ELR (cell line): ENCODE results near the gene POLK.
"Not testable (repeated sequence)": the region's sequence is repeated elsewhere in the genome, so short reads cannot be mapped to it uniquely, and the experiment has no call there.

Experiments used
- DNase-seq: peaks from one replicate; pipeline ENCODE4 v3.0.0-alpha.2; 2015; ENCODE audit warnings: low read depth

Gene POLK

DNA sequence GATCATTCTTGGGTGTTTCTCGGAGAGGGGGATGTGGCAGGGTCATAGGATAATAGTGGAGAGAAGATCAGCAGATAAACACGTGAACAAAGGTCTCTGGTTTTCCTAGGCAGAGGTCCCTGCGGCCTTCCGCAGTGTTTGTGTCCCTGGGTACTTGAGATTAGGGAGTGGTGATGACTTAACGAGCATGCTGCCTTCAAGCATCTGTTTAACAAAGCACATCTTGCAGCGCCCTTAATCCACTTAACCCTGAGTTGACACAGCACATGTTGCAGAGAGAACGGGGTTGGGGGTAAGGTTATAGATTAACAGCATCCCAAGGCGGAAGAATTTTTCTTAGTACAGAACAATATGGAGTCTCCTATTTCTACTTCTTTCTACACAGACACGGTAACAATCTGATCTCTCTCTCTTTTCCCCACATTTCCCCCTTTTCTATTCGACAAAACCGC is 99.2 kb downstream of the POLK start:
- DNase-seq: not testable (repeated sequence)

DNA sequence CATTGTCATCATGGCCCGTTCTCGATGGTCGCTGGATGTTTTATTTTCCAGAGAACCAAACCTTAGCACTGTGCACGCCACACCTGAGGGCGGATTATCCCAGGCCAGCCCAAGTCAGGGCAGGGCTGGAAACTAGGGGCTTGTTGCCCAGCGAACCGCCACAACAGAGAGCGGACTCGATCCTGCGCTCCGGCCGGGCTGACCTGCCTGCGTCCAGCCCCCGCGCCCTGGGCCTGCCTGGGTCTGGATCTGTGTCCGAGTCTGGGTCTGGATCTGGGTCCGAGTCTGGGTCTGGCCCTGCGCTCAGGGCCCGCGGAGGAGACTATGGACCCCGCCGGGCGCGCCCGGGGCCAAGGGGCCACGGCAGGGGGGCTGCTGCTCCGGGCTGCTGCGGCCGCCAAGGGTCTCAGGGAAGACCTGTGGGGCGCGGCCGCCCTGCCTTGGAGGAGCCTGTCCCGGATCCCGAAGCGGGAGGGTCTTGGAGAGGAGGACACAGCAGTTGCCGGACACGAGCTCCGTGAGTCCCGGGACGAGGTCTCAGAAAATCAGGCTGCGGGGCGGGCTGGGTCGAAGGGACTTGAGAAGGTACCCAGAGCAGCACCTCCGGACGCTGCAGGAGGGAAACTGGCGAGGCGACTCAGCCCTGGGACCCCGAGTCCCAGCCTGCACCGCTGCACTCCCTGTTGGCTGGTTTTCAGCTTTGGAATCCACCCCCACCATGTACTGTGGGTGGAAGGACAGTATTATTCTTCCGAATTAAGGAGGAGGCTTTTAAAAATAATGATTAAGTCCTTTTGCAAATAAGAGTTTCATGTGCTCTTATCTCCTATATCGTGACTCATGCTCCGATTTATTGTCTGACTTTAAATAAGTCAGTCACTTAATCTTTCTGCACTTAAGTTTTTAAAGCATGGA is 99.9 kb downstream of the POLK start, which contains the start of gene ANKDD1B:
ANKDD1B (plus strand) TSS at position 143 of the 915 bp plus-strand sequence; CDS start at position 325, 182 bp downstream.
- DNase-seq: peak; percentile 61

GRCh38 chr5:75612226-75612569 is 100.5 kb downstream of the POLK start:
- DNase-seq: no peak

- DNase-seq: no peak
Measured at GRCh38 chr5:75612901-75613300, 101.2 kb downstream of the POLK start.

DNA sequence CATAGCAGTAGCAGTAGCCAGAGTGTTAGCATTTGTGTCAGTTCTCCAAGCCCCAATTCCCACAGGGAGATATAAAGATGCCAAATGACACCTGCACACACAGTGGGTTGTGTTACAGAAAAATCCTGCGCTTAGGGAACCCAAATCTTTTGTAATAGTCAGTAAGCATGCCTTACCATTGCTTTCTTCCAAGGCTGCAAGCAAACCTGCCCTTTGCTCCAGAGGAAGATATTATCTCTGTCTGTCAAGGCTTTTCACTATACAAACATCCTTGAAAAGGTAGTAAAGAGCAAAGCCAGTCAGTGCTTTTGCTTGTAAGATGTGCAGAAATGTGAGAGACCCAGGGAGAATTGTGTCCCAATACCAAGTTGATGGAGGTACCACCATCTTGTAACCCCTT is 102.5 kb downstream of the POLK start:
- no peak for DNase-seq

- DNase-seq: no peak
Measured at GRCh38 chr5:75616371-75616881, 104.7 kb downstream of the POLK start.

GRCh38 chr5:75616971-75617621 is 105.4 kb downstream of the POLK start:
- no peak for DNase-seq

DNA sequence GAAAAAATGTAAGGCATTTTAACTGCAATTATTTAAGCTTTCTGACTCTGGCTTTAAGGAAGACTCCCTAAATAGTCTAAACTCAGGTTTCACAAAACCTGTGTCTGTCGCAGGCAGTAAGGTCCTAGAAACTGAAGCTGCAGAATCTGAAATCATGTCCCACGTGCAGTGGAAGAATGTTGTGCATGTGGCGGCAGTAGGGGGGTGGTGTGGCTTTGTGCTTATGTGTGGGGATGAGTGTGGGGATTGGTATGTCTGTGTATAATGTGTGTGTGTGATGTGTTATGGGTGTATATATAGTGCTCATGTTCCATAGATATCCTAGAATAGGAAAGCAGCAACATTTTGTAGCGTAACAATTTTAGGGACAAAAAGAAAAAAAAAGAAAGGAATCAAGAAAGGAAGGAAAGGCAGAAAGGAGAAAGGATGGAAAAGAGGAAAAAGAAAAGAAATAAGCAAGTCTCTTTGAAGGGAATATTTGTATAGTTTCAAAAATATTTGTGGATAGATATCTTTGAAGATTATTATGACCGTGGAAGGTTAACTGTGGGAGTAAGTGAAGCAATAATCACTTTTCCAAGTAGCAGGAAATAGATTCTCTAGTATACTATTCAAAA is 106.2 kb downstream of the POLK start:
- DNase-seq: peak; percentile 66

DNA sequence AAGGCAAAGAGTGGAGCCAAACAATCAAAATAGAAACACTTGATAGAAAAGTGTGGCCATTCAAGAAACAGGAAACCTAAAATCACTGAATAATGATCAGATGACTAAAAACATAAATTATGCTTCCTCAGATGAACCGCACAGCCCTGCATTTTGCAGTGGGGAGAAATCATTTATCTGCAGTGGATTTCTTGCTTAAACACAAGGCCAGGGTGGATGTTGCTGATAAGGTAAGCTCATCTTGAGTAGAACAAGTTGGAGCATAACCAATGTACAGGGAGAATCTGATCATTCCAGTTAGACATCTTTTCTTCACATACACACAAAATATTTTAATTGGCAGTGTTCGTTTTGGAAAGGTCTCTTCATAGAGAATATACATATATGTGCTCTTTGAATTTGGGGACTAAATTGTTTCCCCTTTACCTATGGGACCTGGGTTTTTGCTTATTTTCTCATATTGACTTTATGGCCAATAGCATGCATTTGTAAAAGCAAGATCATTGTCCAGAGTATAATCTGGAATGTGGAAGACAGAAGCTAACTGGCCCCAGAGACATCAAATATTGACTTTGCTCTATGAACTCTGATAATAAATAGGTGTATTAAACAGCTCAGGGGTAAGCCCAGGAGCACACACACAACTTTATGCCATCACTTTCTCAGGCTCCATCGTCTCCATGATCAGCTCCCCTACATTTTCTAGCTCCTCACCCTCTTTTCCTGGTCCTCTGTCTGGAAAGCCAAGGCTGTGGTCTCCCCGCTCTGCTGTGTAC is 108.7 kb downstream of the POLK start:
- DNase-seq: no peak

DNA sequence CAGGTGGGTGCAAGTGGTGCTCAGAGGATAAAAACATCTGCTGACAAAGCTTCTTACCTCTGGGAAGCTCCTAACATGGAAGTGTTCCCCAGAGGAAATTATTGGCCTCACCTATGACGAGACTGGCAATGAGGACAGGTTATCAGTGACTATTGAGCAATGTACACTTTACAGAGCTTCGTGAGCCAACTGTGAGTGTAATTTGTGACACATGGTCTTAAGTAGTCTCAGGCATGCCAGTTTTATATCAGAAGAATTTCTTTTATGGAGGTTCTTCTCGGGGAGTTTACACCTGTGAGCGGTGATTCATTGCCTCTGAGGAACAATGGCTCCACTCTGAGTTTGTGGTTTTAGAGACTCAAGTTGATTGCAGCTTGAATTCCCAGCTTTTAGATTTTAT is 110.9 kb downstream of the POLK start:
- peak; percentile 53 for DNase-seq

GRCh38 chr5:75623846-75624245 is 112.2 kb downstream of the POLK start:
- no peak for DNase-seq

GRCh38 chr5:75626959-75627358 is 115.3 kb downstream of the POLK start:
- no peak for DNase-seq

GRCh38 chr5:75627801-75628200 is 116.1 kb downstream of the POLK start:
- DNase-seq: no peak

- no peak for DNase-seq
Measured at GRCh38 chr5:75630875-75631274, 119.2 kb downstream of the POLK start.

- no peak for DNase-seq
Measured at GRCh38 chr5:75632321-75632720, 120.6 kb downstream of the POLK start.

GRCh38 chr5:75637949-75638348 is 126.3 kb downstream of the POLK start:
- no peak for DNase-seq

GRCh38 chr5:75639535-75640311 is 128.0 kb downstream of the POLK start:
- peak; percentile 8 for DNase-seq

DNA sequence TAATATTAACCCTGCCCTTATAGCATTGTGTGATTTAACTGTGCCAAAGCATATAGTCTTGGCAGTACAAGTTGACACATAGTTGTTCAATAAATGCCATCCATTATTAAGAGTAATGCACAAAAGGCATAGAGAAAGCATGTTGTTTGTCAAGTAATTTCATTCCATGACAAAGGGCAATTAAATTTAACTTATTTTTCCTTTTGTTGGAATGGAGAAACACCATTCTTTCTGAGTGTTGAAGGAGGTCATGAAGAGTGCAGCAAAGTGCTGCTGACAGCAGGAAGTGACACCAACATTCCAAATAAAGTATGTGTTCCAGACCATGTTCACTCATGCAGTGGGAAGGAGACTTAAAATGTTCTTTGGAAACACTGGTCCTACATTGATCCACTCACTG is 128.7 kb downstream of the POLK start:
- DNase-seq: peak; percentile 89

GRCh38 chr5:75640826-75641225 is 129.1 kb downstream of the POLK start:
- peak; percentile 42 for DNase-seq

- DNase-seq: no peak
Measured at GRCh38 chr5:75648712-75649111, 137.0 kb downstream of the POLK start.
